K562 (cell line): ENCODE data around the gene ZNF718. TPM values are rescaled to one million over a fixed set of nuclear protein-coding genes. Genes with fewer than 3 reads are reported as not detected.

ENCODE experiments used
- ATAC-seq: fragments of 200-7000 bp; cut with Tn5 transposase; 3 replicates; pipeline ENCODE4 v1.9.1; 2020; ENCODE audit warnings: moderate library complexity
- BruUV-seq: library from RNA; stranded (reverse); fragments of 400-500 nt; replicated peaks from 2 replicates; lab custom pipeline; 2021; lab: Mats Ljungman, UMichigan
- CTCF ChIA-PET: fragments of 300-600 bp; formaldehyde crosslinking; extraction: SDS; loops from one replicate; lab custom pipeline; 2021; ENCODE audit warnings: low intra/inter-chr PET ratio; lab: Yijun Ruan, JAX
- POLR2A ChIA-PET: fragments of 300-600, 350-650 bp; sonication (Branson Sonifier 250); formaldehyde crosslinking; extraction: SDS; loops from one replicate; lab custom pipeline; 2021; ENCODE audit warnings: antibody characterized with exemption, inconsistent platforms; lab: Yijun Ruan, JAX
- DNase-seq, 4 experiments: peaks; one replicate each; pipeline versions ENCODE4 v3.0.0 to v3.0.0-alpha.2; 2011 to 2018; ENCODE audit warnings: low spot score in 3 of 4, mixed read lengths in 3 of 4; ENCODE audit errors: extremely low read depth in 1 of 4
- FAIRE-seq: peaks from 2 replicates; lab custom pipeline; 2011; peaks lifted over from hg19 to GRCh38; lab: Jason Lieb, UNC
- H2AFZ ChIP-seq: 2 replicates; pipeline ENCODE4 v1.6.0; 2011; ENCODE audit warnings: low read depth, low read length, control low read depth, inconsistent platforms
- H3K27ac ChIP-seq: fragments of 200-600 bp; 3 replicates; pipeline ENCODE4 v1.8.0; 2011; ENCODE audit warnings: low read depth, mild to moderate bottlenecking, control low read depth, inconsistent platforms, low read length, moderate library complexity, mixed read lengths; ENCODE audit errors: extremely low read depth
- H3K27me3 ChIP-seq, 2 experiments: fragments of 300-600 bp in 1 of 2; 2 replicates in 1 of 2; 3 replicates in 1 of 2; pipeline versions ENCODE4 v1.6.0 to v1.8.0; 2011; ENCODE audit warnings: inconsistent platforms in 2 of 2, low read length in 2 of 2, mild to moderate bottlenecking in 1 of 2, mixed read lengths in 1 of 2, moderate library complexity in 1 of 2; ENCODE audit not compliant: control insufficient read depth in 2 of 2, insufficient read depth in 2 of 2
- H3K36me3 ChIP-seq: fragments of 300-600 bp; 3 replicates; pipeline ENCODE4 v1.8.0; 2011; ENCODE audit warnings: mild to moderate bottlenecking, low read length, inconsistent platforms; ENCODE audit not compliant: control insufficient read depth, insufficient read depth
- H3K4me1 ChIP-seq, 2 experiments: fragments of 200-600 bp in 1 of 2; replicated peaks in 1 of 2; 2 replicates in 1 of 2; 3 replicates in 1 of 2; pipeline versions ENCODE4 v1.5.1 to v1.8.0; 2011; ENCODE audit warnings: inconsistent platforms in 2 of 2, low read length in 2 of 2, mild to moderate bottlenecking in 1 of 2, mixed read lengths in 1 of 2, moderate library complexity in 1 of 2; ENCODE audit not compliant: control insufficient read depth in 2 of 2, insufficient read depth in 2 of 2
- H3K4me2 ChIP-seq: 2 replicates; pipeline ENCODE4 v1.6.1; 2011; ENCODE audit warnings: low read length, control low read depth, inconsistent platforms, mixed read lengths; ENCODE audit not compliant: insufficient read depth
- H3K4me3 ChIP-seq: fragments of 200-600 bp; sonication (generic), shearing (Covaris generic); 2 replicates; pipeline ENCODE4 v1.5.1; 2016; ENCODE audit warnings: control low read depth, inconsistent platforms
- H3K79me2 ChIP-seq: fragments of 200-600 bp; 3 replicates; pipeline ENCODE4 v1.8.0; 2011; ENCODE audit warnings: low read length, inconsistent platforms; ENCODE audit not compliant: control insufficient read depth, insufficient read depth
- H3K9ac ChIP-seq, 2 experiments: 2 replicates each; pipeline versions ENCODE4 v1.6.0 to v1.6.1; 2011; ENCODE audit warnings: low read depth in 2 of 2, low read length in 2 of 2, control low read depth in 1 of 2, inconsistent platforms in 1 of 2, mild to moderate bottlenecking in 1 of 2, mixed read lengths in 1 of 2; ENCODE audit not compliant: insufficient read depth in 1 of 2
- H3K9me1 ChIP-seq: one replicate; pipeline ENCODE4 v1.6.0; 2011; ENCODE audit warnings: inconsistent platforms, mild to moderate bottlenecking, low read length, moderate library complexity; ENCODE audit not compliant: control insufficient read depth, insufficient read depth
- H3K9me3 ChIP-seq: replicated peaks from 2 replicates; pipeline ENCODE4 v1.5.1; 2011; ENCODE audit warnings: low read depth, low read length, inconsistent platforms; ENCODE audit not compliant: control insufficient read depth, insufficient read depth
- H4K20me1 ChIP-seq: replicated peaks from 2 replicates; pipeline ENCODE4 v1.6.1; 2011; ENCODE audit warnings: low read length, inconsistent platforms, mixed read lengths; ENCODE audit not compliant: control insufficient read depth, insufficient read depth
- KAT8 ChIP-seq: fragments of 450-650 bp; IDR thresholded peaks from 2 replicates; pipeline ENCODE4 v1.6.1; 2016; ENCODE audit warnings: low read depth, mild to moderate bottlenecking
- RNF2 ChIP-seq: sonication (generic); IDR thresholded peaks from 2 replicates; pipeline ENCODE4 v1.6.1; 2016
- ZNF263 ChIP-seq: sonication (generic); formaldehyde crosslinking; IDR thresholded peaks from 2 replicates; pipeline ENCODE4 v1.8.0; 2022; ENCODE audit warnings: mild to moderate bottlenecking, missing genetic modification reagents, borderline replicate concordance
- ZNF57 ChIP-seq: fragments of 450-650 bp; formaldehyde crosslinking; IDR thresholded peaks from 2 replicates; pipeline ENCODE4 v1.4.0; 2020; ENCODE audit warnings: mild to moderate bottlenecking, moderate library complexity
- WGBS: fragments of 100-300 bp; shearing (Covaris generic); methylation state at CpG from one replicate; pipeline ENCODE4 v1.1.6; 2016; ENCODE audit warnings: low coverage, mixed read lengths; ENCODE audit not compliant: insufficient coverage; ENCODE audit errors: missing lambda C conversion rate; 5-methylcytosine and 5-hydroxymethylcytosine counted together
- in situ Hi-C: fragments of 300-500 bp; cut with MboI; formaldehyde crosslinking; loops from 4 replicates; pipeline ENCODE4 v1.15.0; 2018; ENCODE audit warnings: inconsistent platforms, mixed read lengths
- intact Hi-C: fragments of 100-400 bp; cut with micrococcal nuclease; formaldehyde crosslinking; loops from 2 replicates; pipeline ENCODE4 v1.14.2; 2022
- polyA plus RNA-seq, 8 experiments: library from polyadenylated mRNA; depleted of rRNA in 4 of 8; stranded (reverse) in 5 of 8; unstranded in 3 of 8; fragments of >200 nt; fragmentation: Nextera tagmentation in 2 of 8; fragmentation: Illumina TruSeq in 1 of 8; extraction: Ambion mirVana in 2 of 8; extraction: Trizol in 1 of 8; gene quantifications; 2 replicates each; pipeline versions ENCODE4 v1.2.1 to v1.2.3, GENCODE V29; 2011 to 2014; ENCODE audit warnings: inconsistent platforms in 1 of 8, missing spikeins in 1 of 8
- total RNA-seq, 7 experiments: library from RNA; depleted of rRNA in 6 of 7; stranded (reverse); fragments of >200 nt in 6 of 7; fragmentation: Illumina TruSeq in 2 of 7; extraction: Trizol in 2 of 7; gene quantifications; 2 replicates each; pipeline versions ENCODE4 v1.2.1 to v1.2.3, GENCODE V29; 2011 to 2021; ENCODE audit warnings: low replicate concordance in 1 of 7
- TF ChIP-seq, protein P1 (sequence below): sonication (generic); formaldehyde crosslinking; IDR thresholded peaks from 2 replicates; pipeline ENCODE4 v1.8.1; 2023; ENCODE audit warnings: mild to moderate bottlenecking, missing genetic modification reagents

The ZNF718 gene
- total and polyA plus RNA-seq, 9 of the 15 experiments (the other 6 are each of a cell fraction or from before 2014, with no cell fraction given), result 1.00 to 5.3 (median 2.7) TPM

DNA sequence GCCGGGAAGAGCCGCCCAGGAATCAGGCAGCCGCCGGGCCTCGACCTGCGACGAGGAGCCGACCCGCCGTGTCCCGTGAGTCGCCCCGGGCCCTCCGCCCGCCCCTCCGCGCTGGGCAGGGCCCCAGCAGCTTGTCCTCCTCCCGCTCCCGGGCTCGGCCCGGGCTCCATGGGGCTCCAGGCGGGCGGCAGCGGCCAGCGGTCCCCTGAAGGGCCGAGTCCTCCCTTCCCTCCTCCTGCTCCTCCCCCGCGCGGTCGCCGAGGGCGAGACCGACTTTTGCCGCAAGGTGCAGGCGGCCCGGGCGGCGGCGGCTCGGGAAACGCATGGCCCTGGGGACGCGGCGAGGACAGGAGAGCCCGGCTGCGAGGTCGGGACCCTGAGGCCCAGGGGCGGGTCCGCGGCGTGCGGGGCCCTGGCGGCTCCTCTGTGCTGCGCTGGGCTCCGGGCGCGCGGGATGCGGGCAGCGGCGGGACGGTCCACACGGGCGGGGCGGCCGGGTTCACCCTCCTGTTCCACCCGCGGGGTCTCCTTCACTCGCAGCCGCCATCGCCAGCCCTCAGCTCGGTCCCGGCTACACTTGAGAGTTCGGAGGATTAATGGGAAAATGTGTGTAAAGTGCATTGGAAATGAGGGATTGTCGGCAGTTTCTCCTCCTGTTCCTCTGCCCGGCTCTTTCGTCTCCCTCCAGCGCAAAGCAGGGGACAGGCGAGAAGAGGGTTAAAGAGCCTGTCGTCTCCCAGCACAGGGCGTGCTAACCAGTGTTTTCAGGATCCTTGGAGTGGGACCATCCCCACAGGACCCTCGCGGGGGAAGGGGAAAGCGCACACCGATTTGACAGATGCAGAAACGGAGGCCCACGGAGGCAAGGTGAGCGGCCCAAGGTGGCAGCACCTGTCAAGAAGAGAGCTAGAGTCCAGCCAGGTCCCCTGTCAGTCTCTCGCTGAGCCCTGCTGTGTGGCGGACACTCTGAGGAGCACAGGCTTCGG, 16.6 kb upstream of the ZNF718 start:
- CTCF ChIA-PET, result no interaction called here
- TF ChIP-seq, protein P1, sequence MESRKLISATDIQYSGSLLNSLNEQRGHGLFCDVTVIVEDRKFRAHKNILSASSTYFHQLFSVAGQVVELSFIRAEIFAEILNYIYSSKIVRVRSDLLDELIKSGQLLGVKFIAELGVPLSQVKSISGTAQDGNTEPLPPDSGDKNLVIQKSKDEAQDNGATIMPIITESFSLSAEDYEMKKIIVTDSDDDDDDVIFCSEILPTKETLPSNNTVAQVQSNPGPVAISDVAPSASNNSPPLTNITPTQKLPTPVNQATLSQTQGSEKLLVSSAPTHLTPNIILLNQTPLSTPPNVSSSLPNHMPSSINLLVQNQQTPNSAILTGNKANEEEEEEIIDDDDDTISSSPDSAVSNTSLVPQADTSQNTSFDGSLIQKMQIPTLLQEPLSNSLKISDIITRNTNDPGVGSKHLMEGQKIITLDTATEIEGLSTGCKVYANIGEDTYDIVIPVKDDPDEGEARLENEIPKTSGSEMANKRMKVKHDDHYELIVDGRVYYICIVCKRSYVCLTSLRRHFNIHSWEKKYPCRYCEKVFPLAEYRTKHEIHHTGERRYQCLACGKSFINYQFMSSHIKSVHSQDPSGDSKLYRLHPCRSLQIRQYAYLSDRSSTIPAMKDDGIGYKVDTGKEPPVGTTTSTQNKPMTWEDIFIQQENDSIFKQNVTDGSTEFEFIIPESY (CRISPR knock-in tag), result no peak
- no peak for TF ChIP-seq ZNF57 (CRISPR knock-in tag)
- TF ChIP-seq KAT8, result no peak
- no peak for TF ChIP-seq RNF2
- TF ChIP-seq ZNF263 (CRISPR knock-in tag), result peak; percentile 41; the same call in 1 of the 2 replicates
- TF ChIP-seq, all 486 proteins: peak for 1
- Histone ChIP-seq H3K4me1 (no peaks in the 10 kb centered on the region), H3K79me2 (no peaks in the 10 kb centered on the region), H4K20me1 (no peaks in the 10 kb centered on the region), H3K4me3 (no peak overlapping the region), H3K9me1 (no peaks in the 10 kb centered on the region), H2AFZ (no peak overlapping the region), H3K4me2 (no peak overlapping the region), H3K36me3 (no peaks in the 10 kb centered on the region), H3K9ac (no peak overlapping the region), H3K9me3 (no peaks in the 10 kb centered on the region; the same call in 1 of the 2 replicates), H3K27me3 (no peaks in the 10 kb centered on the region), H3K27ac (no peak overlapping the region)
- POLR2A ChIA-PET, result no interaction called here
- in situ Hi-C loops (no loop called here), intact Hi-C loops (no loop called here)
- DNase-seq (no peak), FAIRE-seq (no peak), ATAC-seq (no peak)
- 13% methylated on average over 30 of the region's 91 CpGs for WGBS
- BruUV-seq, result no TSS peak
